GM21786 (cell line): ENCODE data around the gene TCTN2.

Experiments
- ATAC-seq: cut with Tn5 transposase; IDR thresholded peaks from one replicate; pipeline ENCODE4 v1.9.1; 2021; ENCODE audit not compliant: unreplicated experiment

The TCTN2 gene

GRCh38 chr12:123683964-123684363 lies 13.1 kb downstream of the TCTN2 start:
- ATAC-seq: no peak

DNA sequence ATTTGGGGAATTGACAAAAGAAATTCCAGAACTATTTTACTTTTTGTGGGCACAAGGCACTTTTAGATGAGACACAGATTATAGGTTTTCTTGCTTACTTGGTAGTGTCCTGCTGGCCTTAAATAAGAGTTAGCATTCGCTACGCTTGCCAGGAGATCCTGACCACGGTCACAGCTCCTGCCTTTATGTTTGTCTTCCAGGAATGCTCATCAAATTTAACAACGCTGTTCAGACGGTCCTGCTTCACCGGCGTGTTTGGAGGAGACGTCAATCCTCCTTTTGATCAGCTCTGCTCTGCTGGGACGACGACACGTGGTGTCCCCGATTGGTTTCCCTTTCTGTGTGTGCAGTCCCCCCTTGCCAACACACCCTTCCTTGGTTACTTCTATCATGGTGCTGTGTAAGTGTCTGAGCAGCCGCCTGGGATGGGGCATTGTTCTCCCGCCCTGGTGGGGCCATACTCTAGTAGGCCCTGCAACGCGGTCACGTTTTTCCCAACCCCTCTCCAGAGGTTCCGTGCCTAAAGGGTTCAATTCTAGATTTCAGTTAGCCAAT lies 15.8 kb downstream of the TCTN2 start:
- ATAC-seq: no peak

GRCh38 chr12:123690191-123690840 lies 19.4 kb downstream of the TCTN2 start:
- ATAC-seq: no peak

DNA sequence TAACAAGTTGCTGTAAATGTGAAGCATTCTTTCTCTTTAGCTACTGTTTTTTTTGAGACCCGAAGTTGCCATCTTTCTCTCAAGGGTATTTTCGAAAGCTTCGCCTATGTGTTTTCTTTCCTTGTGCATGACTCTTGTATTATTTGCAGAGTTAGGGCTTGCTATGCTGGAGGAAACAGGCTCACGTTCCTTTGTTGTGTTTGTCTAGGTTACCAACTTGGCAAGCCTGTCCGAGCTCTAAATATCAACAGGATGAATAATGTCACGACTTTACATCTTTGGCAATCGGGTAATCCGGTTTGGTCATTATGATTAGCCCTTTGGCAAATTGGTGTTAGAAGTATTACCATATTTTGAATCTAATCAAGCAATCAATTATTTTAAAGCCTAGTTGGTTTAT lies 25.3 kb downstream of the TCTN2 start:
- ATAC-seq: no peak

GRCh38 chr12:123696646-123697045 lies 25.7 kb downstream of the TCTN2 start:
- ATAC-seq: no peak

DNA sequence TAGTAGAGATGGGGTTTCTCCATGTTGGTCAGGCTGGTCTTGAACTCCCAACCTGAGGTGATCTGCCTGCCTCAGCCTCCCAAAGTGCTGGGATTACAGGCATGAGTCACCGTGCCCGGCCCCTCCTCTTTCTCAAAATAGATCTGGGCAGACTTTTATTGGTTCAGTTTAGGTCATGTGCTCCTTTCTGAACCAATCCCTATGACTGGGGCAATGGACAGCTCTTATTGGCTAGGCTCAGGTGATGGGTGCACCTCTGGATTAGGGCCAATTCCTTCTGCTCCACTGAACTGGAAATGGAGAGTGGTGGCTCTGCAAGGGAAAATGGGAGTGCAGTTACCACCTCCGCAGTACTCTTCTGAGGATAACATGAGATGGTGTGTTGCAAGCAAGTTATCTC lies 35.0 kb downstream of the TCTN2 start:
- ATAC-seq: no peak

GRCh38 chr12:123707466-123707865 lies 36.6 kb downstream of the TCTN2 start:
- no peak for ATAC-seq

DNA sequence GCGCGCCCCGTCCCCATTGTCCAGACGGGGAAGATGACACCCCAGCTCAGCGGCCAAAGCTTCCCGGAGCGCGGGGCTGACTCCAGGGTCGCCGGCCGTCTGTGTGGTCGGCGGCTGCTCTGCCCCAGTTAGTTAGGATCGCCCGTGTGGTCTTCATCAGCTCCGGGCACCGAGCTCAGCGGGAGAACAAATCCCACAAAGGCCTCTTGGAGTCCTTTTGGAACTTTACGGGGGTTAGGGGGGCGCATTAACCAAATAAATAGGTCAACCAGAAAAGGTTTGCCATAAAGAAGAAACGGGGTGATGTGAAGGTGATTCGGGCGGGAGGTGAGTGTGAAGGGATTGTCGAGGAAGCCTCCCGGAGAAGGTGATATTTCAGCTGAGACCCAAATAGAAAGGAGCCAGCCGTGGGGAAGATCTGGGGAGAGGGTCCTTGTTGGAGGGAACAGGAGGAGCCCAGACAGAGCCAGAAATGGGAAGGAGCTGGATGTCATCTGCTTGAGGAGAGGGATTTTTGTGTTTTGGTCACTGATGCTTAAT lies 41.9 kb downstream of the TCTN2 start:
- no peak for ATAC-seq

- no peak for ATAC-seq
These were observed 42.5 kb downstream of the TCTN2 start for GRCh38 chr12:123713398-123713797.

- ATAC-seq: no peak
These were observed 43.1 kb downstream of the TCTN2 start for GRCh38 chr12:123713823-123714585.

- ATAC-seq: no peak
These were observed 44.3 kb downstream of the TCTN2 start for GRCh38 chr12:123715195-123715594.

DNA sequence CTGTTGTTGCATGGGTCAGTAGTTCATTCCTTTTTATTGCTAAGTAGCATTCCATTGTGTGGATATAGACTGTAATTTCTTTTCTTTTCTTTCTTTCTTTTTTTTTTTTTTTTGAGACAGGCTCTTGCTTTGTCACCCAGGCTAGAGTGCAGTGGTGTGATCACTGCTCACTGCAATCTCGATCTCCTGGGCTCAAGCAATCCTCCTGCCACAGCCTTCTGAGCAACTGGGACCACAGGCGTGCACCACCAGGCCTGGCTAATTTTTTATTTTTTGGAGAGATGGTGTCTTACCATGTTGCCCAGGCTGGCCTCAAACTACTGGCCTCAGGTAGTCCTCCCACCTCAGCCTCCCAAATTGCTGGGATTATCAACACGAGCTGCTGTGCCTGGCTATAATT lies 46.4 kb downstream of the TCTN2 start:
- no peak for ATAC-seq

GRCh38 chr12:123720141-123720814 lies 49.4 kb downstream of the TCTN2 start:
- ATAC-seq: no peak

DNA sequence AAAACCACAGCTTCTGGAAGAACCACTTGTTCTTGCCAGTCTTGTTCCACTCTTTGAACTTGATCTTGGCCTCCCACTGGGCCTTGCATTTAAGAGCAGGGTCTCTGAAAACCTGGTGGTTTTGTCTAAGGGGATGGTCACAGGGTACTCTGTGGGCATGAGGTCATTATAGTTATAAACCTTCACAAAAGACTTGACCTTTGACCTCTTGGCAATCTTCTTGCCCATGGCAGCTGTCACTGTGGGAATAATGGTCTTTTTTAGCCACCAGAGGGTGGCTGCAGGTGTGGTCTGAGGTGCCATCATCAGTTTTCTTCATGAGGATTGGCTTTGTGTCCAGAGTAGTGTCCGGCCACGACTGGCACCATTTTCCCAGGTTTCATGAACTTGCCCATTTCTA lies 50.3 kb downstream of the TCTN2 start:
- ATAC-seq: no peak

DNA sequence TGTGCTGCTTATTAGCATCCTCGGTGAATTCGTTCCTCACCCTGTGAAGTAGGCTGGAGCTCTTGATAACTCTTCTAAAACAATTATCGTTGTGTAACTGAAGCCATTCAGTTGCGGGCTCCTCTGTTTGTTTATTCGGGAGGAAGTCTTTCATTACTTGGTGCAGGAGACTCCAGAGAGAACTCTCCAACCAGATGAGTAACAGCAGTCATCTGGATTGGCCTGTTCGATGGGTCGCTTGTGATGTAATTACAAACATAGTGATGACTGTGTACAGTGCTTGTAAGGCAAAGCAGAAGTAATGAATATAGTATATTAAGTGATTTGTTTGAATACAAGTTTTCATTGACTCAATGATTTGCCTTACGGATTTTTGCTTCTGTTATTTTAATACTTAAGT lies 52.1 kb downstream of the TCTN2 start:
- no peak for ATAC-seq

GRCh38 chr12:123723765-123724164 lies 52.9 kb downstream of the TCTN2 start:
- no peak for ATAC-seq

GRCh38 chr12:123726244-123726643 lies 55.3 kb downstream of the TCTN2 start:
- no peak for ATAC-seq

GRCh38 chr12:123726962-123727361 lies 56.0 kb downstream of the TCTN2 start:
- no peak for ATAC-seq

DNA sequence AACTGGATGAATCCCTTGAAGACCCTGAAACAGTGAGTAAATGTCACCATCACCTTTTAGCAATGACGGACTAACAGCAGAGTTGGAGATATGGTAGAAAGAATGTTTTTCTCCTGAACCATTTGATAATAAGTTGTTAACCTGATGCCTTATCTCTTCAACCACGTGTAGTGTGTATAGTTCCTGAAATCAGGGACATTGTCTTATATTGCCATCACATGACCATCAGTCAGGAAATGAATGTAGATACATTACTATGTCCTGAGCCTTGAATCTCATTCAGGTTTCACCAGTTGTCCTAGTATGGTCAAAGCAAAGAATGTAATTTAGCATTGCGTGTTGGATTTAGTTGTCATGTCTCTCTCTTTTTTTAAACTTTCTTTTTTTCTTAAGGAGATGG lies 57.0 kb downstream of the TCTN2 start:
- ATAC-seq: no peak

DNA sequence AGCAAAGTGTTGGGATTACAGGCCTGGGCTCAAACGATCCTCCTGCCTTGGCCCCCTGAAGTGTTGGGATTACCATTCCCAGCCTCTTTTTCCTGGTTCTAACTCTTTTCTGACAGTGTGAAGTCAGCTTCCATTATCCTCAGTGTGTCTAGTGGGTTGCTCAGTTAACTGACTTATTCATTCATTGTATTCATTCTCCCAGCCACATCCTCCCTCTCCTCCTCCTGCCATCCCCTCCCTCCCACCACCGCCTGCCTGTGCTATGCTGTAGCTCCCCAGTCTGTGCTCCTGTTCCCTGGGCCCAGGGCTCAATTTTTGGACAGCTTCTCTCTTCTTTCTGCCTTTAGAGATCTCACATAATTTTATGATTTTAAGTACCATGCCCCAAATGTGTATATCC lies 60.7 kb downstream of the TCTN2 start:
- ATAC-seq: no peak

GRCh38 chr12:123732251-123732650 lies 61.3 kb downstream of the TCTN2 start:
- no peak for ATAC-seq

DNA sequence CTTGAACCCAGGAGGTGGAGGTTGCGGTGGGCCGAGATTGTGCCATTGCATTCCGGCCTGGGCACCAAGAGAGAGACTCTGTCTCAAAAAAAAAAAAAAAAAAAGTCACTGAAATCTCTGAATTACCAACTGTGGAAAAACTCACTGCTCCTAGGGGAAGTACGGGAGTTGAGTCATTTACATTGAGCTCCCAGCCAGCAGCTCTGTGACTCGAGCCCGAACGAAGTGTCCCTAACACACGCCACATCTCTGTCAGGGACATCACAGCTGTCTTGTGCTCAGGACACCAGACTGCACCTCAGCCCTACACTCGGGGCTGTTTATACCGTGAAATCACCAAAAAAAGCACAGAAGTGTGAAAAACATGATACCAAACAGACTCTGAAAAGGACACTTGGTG lies 62.3 kb downstream of the TCTN2 start:
- ATAC-seq: no peak
